Thyroid gland (tissue), 4 donors: Measurements from ENCODE around the gene PARD3. TPM values are rescaled to one million over a fixed set of nuclear protein-coding genes. Genes with fewer than 3 reads are reported as not detected.

Experiments
- DNase-seq, 2 donors: peaks; one replicate each; pipeline ENCODE4 v3.0.0-alpha.2; 2019
- H3K27ac ChIP-seq, 3 donors: fragments of 200-600 bp; sonication (generic); 1 replicate in 2 of 3; 2 replicates in 1 of 3; pipeline ENCODE4 v1.5.1; 2016 to 2019; ENCODE audit warnings: mild to moderate bottlenecking in 1 of 3, moderate library complexity in 1 of 3
- H3K27me3 ChIP-seq: fragments of 200-600 bp; sonication (generic); one replicate; pipeline ENCODE4 v1.5.1; 2019
- H3K36me3 ChIP-seq, 2 donors: fragments of 200-600 bp; sonication (generic); one replicate each; pipeline ENCODE4 v1.5.1; 2016 to 2019
- H3K4me1 ChIP-seq, 2 donors: fragments of 200-600 bp; sonication (generic); one replicate each; pipeline ENCODE4 v1.5.1; 2017 to 2019
- H3K4me3 ChIP-seq, 3 donors: fragments of 200-600 bp; sonication (generic); replicated peaks in 1 of 3; 1 replicate in 2 of 3; 2 replicates in 1 of 3; pipeline ENCODE4 v1.5.1; 2016; ENCODE audit warnings: mild to moderate bottlenecking in 1 of 3
- H3K9me3 ChIP-seq: fragments of 200-600 bp; sonication (generic); one replicate; pipeline ENCODE4 v1.5.1; 2017
- CTCF ChIP-seq, 6 experiments: fragments of 200-600 bp in 3 of 6; fragments of 450-650 bp in 3 of 6; sonication (generic) in 3 of 6; IDR thresholded peaks; one replicate each; pipeline ENCODE4 v1.5.1; 2016 to 2019; ENCODE audit warnings: antibody characterized with exemption in 6 of 6, mild to moderate bottlenecking in 2 of 6, inconsistent platforms in 1 of 6, moderate library complexity in 1 of 6
- POLR2A ChIP-seq, 2 donors: fragments of 450-650 bp; IDR thresholded peaks; one replicate each; pipeline ENCODE4 v1.6.1; 2017; ENCODE audit warnings: antibody characterized with exemption in 2 of 2, mild to moderate bottlenecking in 2 of 2, moderate library complexity in 1 of 2
- WGBS, 2 donors: methylation state at CpG; one replicate each; pipeline ENCODE4 v1.1.5; 2017; 5-methylcytosine and 5-hydroxymethylcytosine counted together
- intact Hi-C: fragments of 100-400 bp; cut with DNase I; formaldehyde crosslinking; loops from one replicate; pipeline ENCODE4 v1.15.1; 2023
- total RNA-seq, 4 donors: library from RNA; depleted of rRNA; stranded (reverse); fragments of >200 nt; gene quantifications; one replicate each; pipeline ENCODE4 v1.2.3, GENCODE V29; 2016

PARD3 gene
- total RNA-seq, 4 donors from 2014 or later = 48.6 to 88.4 (median 57.7) TPM

GRCh38 chr10:34776090-34776690 is 38.9 kb downstream of the PARD3 start:
- no peak for TF ChIP-seq CTCF (IDR thresholded peaks at IDR 0.05)
- no peak for TF ChIP-seq POLR2A (IDR thresholded peaks at IDR 0.05)
- peak in 1 of 2 donors; percentile 15 for DNase-seq
- no peak overlapping the region for H3K4me3 ChIP-seq
- WGBS, 2 donors = 57 to 61% methylated on average over 2 of the region's 2 CpGs
- H3K9me3 ChIP-seq = no peaks in the 10 kb centered on the region
- no peaks in the 10 kb centered on the region for H3K27me3 ChIP-seq
- intact Hi-C loops = no loop called here
- H3K4me1 ChIP-seq = peaks cover 17 to 24% of the 10 kb centered on the region in 2 donors
- no peaks in the 10 kb centered on the region for H3K36me3 ChIP-seq
- no peak overlapping the region for H3K27ac ChIP-seq

GRCh38 chr10:34775044-34775637 is 40.0 kb downstream of the PARD3 start:
- no peak for TF ChIP-seq CTCF (IDR thresholded peaks at IDR 0.05)
- no peak for TF ChIP-seq POLR2A (IDR thresholded peaks at IDR 0.05)

GRCh38 chr10:34773636-34774630 is 41.2 kb downstream of the PARD3 start:
- no peak for DNase-seq
- Histone ChIP-seq H3K27me3 (no peaks in the 10 kb centered on the region), H3K27ac (no peak overlapping the region), H3K36me3 (no peaks in the 10 kb centered on the region), H3K9me3 (no peaks in the 10 kb centered on the region), H3K4me1 (peaks cover 14 to 22% of the 10 kb centered on the region in 2 donors), H3K4me3 (no peak overlapping the region)
- intact Hi-C loops = no loop called here
- WGBS, 2 donors = 62 to 64% methylated on average over 4 of the region's 4 CpGs
- no peak for TF ChIP-seq POLR2A (IDR thresholded peaks at IDR 0.05)
- no peak for TF ChIP-seq CTCF (IDR thresholded peaks at IDR 0.05)

More at GRCh38 chr10:34775044-34775637, 40.0 kb downstream of the PARD3 start:
- Histone ChIP-seq H3K27ac (no peak overlapping the region), H3K27me3 (no peaks in the 10 kb centered on the region), H3K4me1 (peaks cover 14 to 20% of the 10 kb centered on the region in 2 donors), H3K4me3 (no peak overlapping the region), H3K9me3 (no peaks in the 10 kb centered on the region), H3K36me3 (no peaks in the 10 kb centered on the region)
- WGBS, 2 donors = 94 to 99% methylated on average over 3 of the region's 3 CpGs
- intact Hi-C loops = no loop called here
- no peak for DNase-seq

- H3K9me3 ChIP-seq = no peaks in the 10 kb centered on the region
- no peak for DNase-seq
- H3K4me3 ChIP-seq = no peak overlapping the region
- WGBS, 2 donors = 84 to 94% methylated on average over 4 of the region's 4 CpGs
- no peak for TF ChIP-seq CTCF (IDR thresholded peaks at IDR 0.05)
- TF ChIP-seq POLR2A (IDR thresholded peaks at IDR 0.05) = no peak
- peaks cover 17 to 31% of the 10 kb centered on the region in 2 donors for H3K4me1 ChIP-seq
- intact Hi-C loops = no loop called here
- H3K36me3 ChIP-seq = no peaks in the 10 kb centered on the region
- no peaks in the 10 kb centered on the region for H3K27me3 ChIP-seq
- no peak overlapping the region for H3K27ac ChIP-seq
Measured at GRCh38 chr10:34771525-34771924, 43.6 kb downstream of the PARD3 start.
